SK-N-SH (cell line): Measurements from ENCODE around the gene ARHGEF39. TPM values are rescaled to one million over a fixed set of nuclear protein-coding genes. Genes with fewer than 3 reads are reported as not detected.

Experiments used
- CTCF ChIA-PET: fragments of 300-600, 350-600 bp; formaldehyde crosslinking; extraction: SDS; loops from one replicate; lab custom pipeline; 2021; lab: Yijun Ruan, JAX
- POLR2A ChIA-PET: fragments of 350-600 bp; sonication (Branson Sonifier 250); formaldehyde crosslinking; extraction: SDS; loops from one replicate; lab custom pipeline; 2020; ENCODE audit warnings: antibody characterized with exemption, inconsistent platforms; lab: Yijun Ruan, JAX
- DNase-seq: peaks from one replicate; pipeline ENCODE4 v3.0.0; 2012
- H2AFZ ChIP-seq: fragments of 200-600 bp; sonication (generic); 2 replicates; pipeline ENCODE4 v1.8.1; 2016; ENCODE audit warnings: antibody characterized with exemption, mild to moderate bottlenecking, low read depth
- H3F3A ChIP-seq: fragments of 200-600 bp; sonication (generic); replicated peaks from 2 replicates; pipeline ENCODE3; 2016; ENCODE audit warnings: antibody characterized with exemption, mild to moderate bottlenecking; ENCODE audit not compliant: insufficient read depth
- H3K27ac ChIP-seq, 2 experiments: fragments of 200-500 bp in 1 of 2; fragments of 200-600 bp in 1 of 2; sonication (Bioruptor generic) in 1 of 2; sonication (generic), shearing (Covaris generic) in 1 of 2; 2 replicates each; pipeline versions ENCODE4 v1.5.1 to v1.6.1; 2014 to 2016; ENCODE audit warnings: low read depth in 2 of 2, inconsistent platforms in 1 of 2, low read length in 1 of 2, mild to moderate bottlenecking in 1 of 2, mixed read lengths in 1 of 2
- H3K27me3 ChIP-seq: fragments of 200-600 bp; sonication (generic), shearing (Covaris generic); 2 replicates; pipeline ENCODE4 v1.6.1; 2016; ENCODE audit warnings: mixed run types; ENCODE audit not compliant: insufficient read depth
- H3K36me3 ChIP-seq, 2 experiments: fragments of 200-500 bp in 1 of 2; fragments of 200-600 bp in 1 of 2; sonication (Bioruptor generic) in 1 of 2; sonication (generic) in 1 of 2; replicated peaks in 1 of 2; 2 replicates each; pipeline versions ENCODE3 to v1.5.1; 2014 to 2016; ENCODE audit warnings: low read length in 1 of 2, mild to moderate bottlenecking in 1 of 2; ENCODE audit not compliant: insufficient read depth in 2 of 2, control insufficient read depth in 1 of 2
- H3K4me1 ChIP-seq, 2 experiments: fragments of 200-500 bp in 1 of 2; fragments of 200-600 bp in 1 of 2; sonication (Bioruptor generic) in 1 of 2; sonication (generic), shearing (Covaris generic) in 1 of 2; 2 replicates each; pipeline versions ENCODE4 v1.5.1 to v1.6.1; 2014 to 2016; ENCODE audit warnings: low read depth in 1 of 2, low read length in 1 of 2, mixed run types in 1 of 2; ENCODE audit not compliant: insufficient read depth in 2 of 2, control insufficient read depth in 1 of 2
- H3K4me2 ChIP-seq: fragments of 200-600 bp; sonication (generic), shearing (Covaris generic); 2 replicates; pipeline ENCODE4 v1.6.1; 2017; ENCODE audit warnings: mixed run types
- H3K4me3 ChIP-seq, 2 experiments: fragments of 200-500 bp in 1 of 2; fragments of 200-600 bp in 1 of 2; sonication (Bioruptor generic) in 1 of 2; sonication (generic), shearing (Covaris generic) in 1 of 2; 2 replicates each; pipeline versions ENCODE4 v1.5.1 to v1.8.1; 2014 to 2016; ENCODE audit warnings: low read depth in 2 of 2, inconsistent platforms in 1 of 2, low read length in 1 of 2, mild to moderate bottlenecking in 1 of 2, mixed read lengths in 1 of 2, moderate library complexity in 1 of 2
- H3K79me2 ChIP-seq: fragments of 200-600 bp; sonication (generic); 2 replicates; pipeline ENCODE4 v1.8.1; 2017; ENCODE audit warnings: mild to moderate bottlenecking; ENCODE audit not compliant: insufficient read depth
- H3K9ac ChIP-seq: fragments of 200-600 bp; sonication (generic); 2 replicates; pipeline ENCODE4 v1.6.1; 2017; ENCODE audit warnings: mixed run types
- H3K9me2 ChIP-seq: fragments of 200-600 bp; sonication (generic); 2 replicates; pipeline ENCODE4 v1.6.1; 2017; ENCODE audit warnings: mixed run types
- H3K9me3 ChIP-seq: fragments of 200-600 bp; sonication (generic); 2 replicates; pipeline ENCODE4 v1.6.1; 2017; ENCODE audit warnings: mixed run types, mild to moderate bottlenecking, moderate library complexity
- H4K20me1 ChIP-seq: fragments of 200-600 bp; sonication (generic); 2 replicates; pipeline ENCODE4 v1.6.1; 2017; ENCODE audit warnings: mild to moderate bottlenecking, mixed run types; ENCODE audit not compliant: insufficient read depth
- CHD2 ChIP-seq: fragments of 150-350 bp; IDR thresholded peaks from 2 replicates; pipeline ENCODE4 v1.6.1; 2018; ENCODE audit warnings: low read length; ENCODE audit not compliant: partially characterized antibody
- CTCF ChIP-seq: fragments of 200-600 bp; sonication (generic); IDR thresholded peaks from 2 replicates; pipeline ENCODE4 v1.6.1; 2017; ENCODE audit warnings: antibody characterized with exemption, mild to moderate bottlenecking, moderate library complexity
- ELF1 ChIP-seq: IDR thresholded peaks from 2 replicates; pipeline ENCODE4 v1.4.0; 2012
- EZH2phosphoT487 ChIP-seq: fragments of 200-600 bp; sonication (generic); IDR thresholded peaks from 2 replicates; pipeline ENCODE4 v1.6.1; 2017; ENCODE audit warnings: low read depth, mixed run types, mild to moderate bottlenecking, antibody characterized with exemption, moderate library complexity, borderline replicate concordance
- FOSL2 ChIP-seq: IDR thresholded peaks from 2 replicates; pipeline ENCODE4 v1.4.0; 2012; ENCODE audit warnings: low read depth, mild to moderate bottlenecking, moderate library complexity, borderline replicate concordance
- FOXJ3 ChIP-seq: sonication (generic); formaldehyde crosslinking; IDR thresholded peaks from 2 replicates; pipeline ENCODE4 v1.5.1; 2020; ENCODE audit warnings: mild to moderate bottlenecking, missing genetic modification reagents
- GABPA ChIP-seq: IDR thresholded peaks from 2 replicates; pipeline ENCODE4 v1.4.0; 2012; ENCODE audit warnings: low read depth, mild to moderate bottlenecking
- IRF3 ChIP-seq: fragments of 150-350 bp; IDR thresholded peaks from 2 replicates; pipeline ENCODE4 v1.6.1; 2016; ENCODE audit warnings: mild to moderate bottlenecking, low read depth, low read length
- JUND ChIP-seq: IDR thresholded peaks from 2 replicates; pipeline ENCODE4 v1.4.0; 2012
- MXI1 ChIP-seq: IDR thresholded peaks from 2 replicates; pipeline ENCODE4 v1.6.1; 2012; ENCODE audit warnings: mild to moderate bottlenecking, low read depth, low read length, improper control_type of control experiment
- PBX3 ChIP-seq: IDR thresholded peaks from 2 replicates; pipeline ENCODE4; 2012
- POLR2AphosphoS5 ChIP-seq: IDR thresholded peaks from 2 replicates; pipeline ENCODE4 v1.6.1; 2012; ENCODE audit warnings: low read depth, low read length
- RAD21 ChIP-seq: IDR thresholded peaks from 2 replicates; pipeline ENCODE4 v1.6.1; 2012; ENCODE audit warnings: mild to moderate bottlenecking, low read length
- RFX5 ChIP-seq: IDR thresholded peaks from 2 replicates; pipeline ENCODE4 v1.6.1; 2012; ENCODE audit warnings: mild to moderate bottlenecking, improper control_type of control experiment, low read length
- SIN3A ChIP-seq: IDR thresholded peaks from 2 replicates; pipeline ENCODE4 v1.6.1; 2012; ENCODE audit warnings: low read depth, mild to moderate bottlenecking, low read length, moderate library complexity, borderline replicate concordance
- SMC3 ChIP-seq: IDR thresholded peaks from 2 replicates; pipeline ENCODE4 v1.6.1; 2012; ENCODE audit warnings: low read depth, low read length, improper control_type of control experiment
- TAF1 ChIP-seq: IDR thresholded peaks from 2 replicates; pipeline ENCODE4 v1.6.1; 2012; ENCODE audit warnings: low read depth, mild to moderate bottlenecking, low read length, moderate library complexity, borderline replicate concordance
- TEAD4 ChIP-seq: IDR thresholded peaks from 2 replicates; pipeline ENCODE4 v1.4.0; 2012; ENCODE audit warnings: mild to moderate bottlenecking, borderline replicate concordance; ENCODE audit not compliant: insufficient read depth
- USF1 ChIP-seq: IDR thresholded peaks from 2 replicates; pipeline ENCODE4 v1.4.0; 2012; ENCODE audit warnings: low read depth, borderline replicate concordance
- USF2 ChIP-seq: fragments of 150-350 bp; IDR thresholded peaks from 2 replicates; pipeline ENCODE4 v1.6.1; 2017; ENCODE audit warnings: antibody characterized with exemption, low read length, low read depth, borderline replicate concordance
- YY1 ChIP-seq: IDR thresholded peaks from 2 replicates; pipeline ENCODE4 v1.4.0; 2012; ENCODE audit warnings: low read depth, mild to moderate bottlenecking
- whole genome bisulfite sequencing: methylation state at CpG from one replicate; pipeline ENCODE4 v1.1.6; 2017; ENCODE audit warnings: low lambda C conversion rate; 5-methylcytosine and 5-hydroxymethylcytosine counted together
- polyA plus RNA-seq, 3 experiments: library from polyadenylated mRNA; depleted of rRNA; stranded (reverse); fragments of >200 nt; gene quantifications; 2 replicates each; pipeline ENCODE4 v1.2.3, GENCODE V29; 2012

Gene ARHGEF39
- polyA plus RNA-seq, 1 of the 3 experiments (the other 2 are of a cell fraction): 4.9 TPM

GRCh38 chr9:35657546-35658136 lies 7.4 kb downstream of the ARHGEF39 start, which contains the start of gene RMRP (continued):
- TF ChIP-seq IRF3 (no peak), POLR2AphosphoS5 (no peak; the same call in 1 of the 2 replicates), USF2 (no peak), USF1 (peak; percentile 72), ELF1 (peak; percentile 35; the same call in 1 of the 2 replicates), MXI1 (peak; percentile 99), CHD2 (peak; percentile 87), GABPA (0 out of 2 replicates have a peak, but pooled peaks have one; percentile 15)
- TF ChIP-seq, all 33 proteins: peak for 16

- Histone ChIP-seq H3K9ac (peak overlapping the region; percentile 61), H3K27me3 (no peaks in the 10 kb centered on the region), H3K27ac (peak overlapping the region; percentile 70 to 97), H3K36me3 (peaks cover 0 to 5% of the 10 kb centered on the region in 2 experiments), H3K4me2 (peak overlapping the region; percentile 72), H3K4me1 (peaks cover 0 to 12% of the 10 kb centered on the region in 2 experiments; a peak in 1 of 4 replicates), H3K9me2 (no peaks in the 10 kb centered on the region), H3K9me3 (no peaks in the 10 kb centered on the region), H4K20me1 (no peaks in the 10 kb centered on the region), H3K4me3 (peak overlapping the region; percentile 42 to 56), H3K79me2 (peaks cover 22% of the 10 kb centered on the region), H2AFZ (peak overlapping the region; percentile 70), H3F3A (peaks cover 17% of the 10 kb centered on the region)
- WGBS: 27% methylated on average over 25 of the region's 25 CpGs
- peak; percentile 51 for DNase-seq
- POLR2A ChIA-PET: interaction anchor here (2.2 to 3.8 kb wide), 2 partner anchors 10 to 76 kb away, joined by 11 to 20 read pairs; partner anchors contain the start of genes CREB3 and TLN1
- CTCF ChIA-PET: interaction anchor here (0.7 to 6.0 kb wide), 21 partner anchors 9 to 577 kb away, joined by 3 to 86 read pairs (median 4); partner anchors contain the start of genes CD72, CREB3, FANCG and TLN1
- no peak for TF ChIP-seq JUND
- no peak for TF ChIP-seq RAD21
- no peak for TF ChIP-seq CTCF
- TF ChIP-seq PBX3: no peak
- no peak for TF ChIP-seq CHD2
- TF ChIP-seq SIN3A: no peak
- TF ChIP-seq FOXJ3 (CRISPR knock-in tag): no peak
- TF ChIP-seq ELF1: no peak
- no peak for TF ChIP-seq RFX5
- no peak for TF ChIP-seq SMC3
- TF ChIP-seq GABPA: no peak
- TF ChIP-seq TEAD4: no peak
- TF ChIP-seq FOSL2: no peak
- no peak for TF ChIP-seq YY1
- TF ChIP-seq IRF3: no peak
- TF ChIP-seq TAF1: no peak
- TF ChIP-seq USF1: no peak
- no peak for TF ChIP-seq EZH2phosphoT487
- TF ChIP-seq, all 33 proteins: peak for 0
Measured at GRCh38 chr9:35656831-35657545, 8.0 kb downstream of the ARHGEF39 start.
